NB4 (cell line): ENCODE measurements around the gene SLC38A11.

ENCODE experiments used
- TF ChIP-seq, protein P1 (sequence below): IDR thresholded peaks from one replicate; pipeline ENCODE4 v1.5.1; 2012; ENCODE audit warnings: low read depth, low read length
- TF ChIP-seq, protein P2 (sequence below): IDR thresholded peaks from 2 replicates; pipeline ENCODE4 v1.6.1; 2011; ENCODE audit warnings: low read depth, low read length

DNA sequence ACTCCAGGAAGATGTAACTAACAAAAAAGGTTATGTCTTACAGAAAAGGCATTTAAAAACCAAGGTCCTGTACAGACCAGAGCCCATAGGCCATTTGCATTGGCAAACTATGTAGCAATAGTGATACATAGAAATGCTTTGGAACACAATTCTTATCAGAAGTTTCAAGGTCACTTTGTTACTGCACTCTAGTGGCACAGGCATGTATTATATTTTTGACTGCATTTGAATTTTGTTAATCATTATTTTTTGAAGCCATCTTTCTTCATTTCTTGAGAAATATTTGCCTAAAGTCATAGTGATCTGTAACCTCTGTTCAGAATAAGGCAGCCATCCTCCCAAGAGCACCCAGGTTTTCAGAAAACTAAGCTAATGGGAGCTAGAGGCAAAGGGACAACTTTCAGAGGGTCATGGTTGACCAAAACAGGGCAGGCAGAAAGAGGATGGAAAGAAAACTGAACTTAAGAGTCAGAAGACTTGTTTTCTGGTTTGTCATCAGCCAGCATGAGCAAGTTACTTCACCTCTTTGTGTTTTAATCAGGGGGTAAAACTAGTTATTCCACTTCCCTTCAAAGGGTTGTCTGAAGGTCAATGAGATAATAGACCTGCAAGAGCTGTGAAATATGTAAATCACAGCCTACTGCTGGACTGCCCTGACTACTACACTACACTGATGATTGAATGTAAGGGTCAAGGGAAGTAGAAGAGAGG, 41.5 kb downstream of the SLC38A11 start:
- TF ChIP-seq, protein P1, sequence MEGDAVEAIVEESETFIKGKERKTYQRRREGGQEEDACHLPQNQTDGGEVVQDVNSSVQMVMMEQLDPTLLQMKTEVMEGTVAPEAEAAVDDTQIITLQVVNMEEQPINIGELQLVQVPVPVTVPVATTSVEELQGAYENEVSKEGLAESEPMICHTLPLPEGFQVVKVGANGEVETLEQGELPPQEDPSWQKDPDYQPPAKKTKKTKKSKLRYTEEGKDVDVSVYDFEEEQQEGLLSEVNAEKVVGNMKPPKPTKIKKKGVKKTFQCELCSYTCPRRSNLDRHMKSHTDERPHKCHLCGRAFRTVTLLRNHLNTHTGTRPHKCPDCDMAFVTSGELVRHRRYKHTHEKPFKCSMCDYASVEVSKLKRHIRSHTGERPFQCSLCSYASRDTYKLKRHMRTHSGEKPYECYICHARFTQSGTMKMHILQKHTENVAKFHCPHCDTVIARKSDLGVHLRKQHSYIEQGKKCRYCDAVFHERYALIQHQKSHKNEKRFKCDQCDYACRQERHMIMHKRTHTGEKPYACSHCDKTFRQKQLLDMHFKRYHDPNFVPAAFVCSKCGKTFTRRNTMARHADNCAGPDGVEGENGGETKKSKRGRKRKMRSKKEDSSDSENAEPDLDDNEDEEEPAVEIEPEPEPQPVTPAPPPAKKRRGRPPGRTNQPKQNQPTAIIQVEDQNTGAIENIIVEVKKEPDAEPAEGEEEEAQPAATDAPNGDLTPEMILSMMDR = no peak
- TF ChIP-seq, protein P2, sequence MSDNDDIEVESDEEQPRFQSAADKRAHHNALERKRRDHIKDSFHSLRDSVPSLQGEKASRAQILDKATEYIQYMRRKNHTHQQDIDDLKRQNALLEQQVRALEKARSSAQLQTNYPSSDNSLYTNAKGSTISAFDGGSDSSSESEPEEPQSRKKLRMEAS = no peak
